Stimulated activated CD4-positive, alpha-beta T cell treated with anti-CD3 and anti-CD28 coated beads, Interleukin-2, amount 100 ng/mL, for 24 hours (primary cell): ENCODE measurements around the gene AGPAT1.
"Not testable (repeated sequence)": the region's sequence is repeated elsewhere in the genome, so short reads cannot be mapped to it uniquely, and the experiment has no call there.

Experiments used
- DNase-seq, 2 donors: peaks; one replicate each; pipeline ENCODE4 v3.0.0-alpha.2; 2020

Gene AGPAT1, protein sequence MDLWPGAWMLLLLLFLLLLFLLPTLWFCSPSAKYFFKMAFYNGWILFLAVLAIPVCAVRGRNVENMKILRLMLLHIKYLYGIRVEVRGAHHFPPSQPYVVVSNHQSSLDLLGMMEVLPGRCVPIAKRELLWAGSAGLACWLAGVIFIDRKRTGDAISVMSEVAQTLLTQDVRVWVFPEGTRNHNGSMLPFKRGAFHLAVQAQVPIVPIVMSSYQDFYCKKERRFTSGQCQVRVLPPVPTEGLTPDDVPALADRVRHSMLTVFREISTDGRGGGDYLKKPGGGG

GRCh38 chr6:32175711-32176475 is at the start of gene AGPAT1:
AGPAT1 (minus strand) TSS chr6:32176084; CDS start chr6:32171496, 4,588 bp downstream.
- peak; percentile 98 for DNase-seq

DNA sequence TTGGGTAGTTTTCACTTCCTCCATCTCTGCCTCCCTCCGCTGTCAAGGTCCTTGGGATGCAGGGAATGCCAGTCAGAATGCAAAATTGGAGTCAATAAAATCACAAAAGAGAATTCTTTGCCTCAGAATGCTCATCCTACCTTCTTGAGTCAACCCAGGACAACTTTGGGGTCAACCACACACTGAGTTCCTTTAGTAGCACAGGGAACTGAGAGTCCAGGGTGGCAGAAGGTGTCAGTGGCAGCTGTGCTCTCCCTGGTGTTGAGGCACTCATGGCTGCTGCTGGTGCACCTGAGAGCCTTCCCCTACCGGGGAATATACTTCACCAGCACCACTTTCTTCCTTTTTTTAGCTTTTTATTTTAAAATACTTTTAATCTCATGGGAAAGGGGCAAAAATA is 48.8 kb upstream of the AGPAT1 start:
- no peak for DNase-seq

- DNase-seq, result no peak
Observed at GRCh38 chr6:32223258-32224235, 47.7 kb upstream of the AGPAT1 start, which contains the start of gene NOTCH4. NOTCH4 (minus strand) TSS chr6:32224067; CDS start chr6:32223928, 139 bp downstream.

DNA sequence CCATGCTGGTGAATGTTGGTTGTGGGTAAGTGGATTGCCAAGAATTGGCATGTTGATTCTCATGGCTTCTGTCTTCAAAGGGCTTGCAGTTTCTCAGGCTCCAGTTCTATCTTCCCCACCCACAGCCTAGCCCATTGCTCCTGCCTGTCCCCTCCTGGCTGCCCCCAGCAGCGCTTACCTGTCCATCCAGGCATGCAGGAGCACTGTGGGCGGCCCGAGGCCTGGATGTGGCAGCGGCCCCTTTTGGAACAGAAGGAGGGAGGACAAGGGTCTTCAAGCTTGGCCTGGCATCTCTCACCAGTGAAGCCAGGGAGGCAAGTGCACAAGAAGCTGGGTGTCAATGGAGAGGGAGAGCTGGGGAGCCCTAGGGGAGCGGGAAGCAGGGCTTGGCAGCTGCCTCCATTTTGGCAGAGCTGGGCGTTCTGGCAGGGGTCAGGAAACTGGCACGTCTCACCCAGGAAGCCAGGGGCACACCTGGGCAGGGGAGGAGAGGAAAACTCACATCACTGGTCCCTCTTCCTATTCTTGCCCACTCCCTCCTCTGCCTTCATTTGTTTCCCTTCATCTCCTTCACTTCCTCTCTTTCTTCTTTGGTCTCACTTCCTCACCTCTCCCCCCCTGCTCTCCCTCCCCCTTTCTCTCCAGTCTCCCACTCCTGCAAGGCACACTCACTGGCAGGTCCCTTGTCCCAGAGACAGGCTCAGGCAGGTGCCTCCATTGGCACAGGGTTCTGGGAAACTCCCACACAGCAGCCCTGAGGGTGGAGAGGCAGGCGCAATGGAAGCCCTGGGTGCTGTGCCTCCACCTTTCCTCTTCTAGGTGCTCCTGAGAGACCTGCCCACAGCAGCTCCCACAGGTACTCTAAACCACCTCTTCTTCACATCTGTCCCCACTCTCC is 46.7 kb upstream of the AGPAT1 start:
- DNase-seq, result no peak

- no peak for DNase-seq
Observed at GRCh38 chr6:32220021-32220420, 44.1 kb upstream of the AGPAT1 start.

GRCh38 chr6:32218167-32218566 is 42.3 kb upstream of the AGPAT1 start:
- no peak for DNase-seq

DNA sequence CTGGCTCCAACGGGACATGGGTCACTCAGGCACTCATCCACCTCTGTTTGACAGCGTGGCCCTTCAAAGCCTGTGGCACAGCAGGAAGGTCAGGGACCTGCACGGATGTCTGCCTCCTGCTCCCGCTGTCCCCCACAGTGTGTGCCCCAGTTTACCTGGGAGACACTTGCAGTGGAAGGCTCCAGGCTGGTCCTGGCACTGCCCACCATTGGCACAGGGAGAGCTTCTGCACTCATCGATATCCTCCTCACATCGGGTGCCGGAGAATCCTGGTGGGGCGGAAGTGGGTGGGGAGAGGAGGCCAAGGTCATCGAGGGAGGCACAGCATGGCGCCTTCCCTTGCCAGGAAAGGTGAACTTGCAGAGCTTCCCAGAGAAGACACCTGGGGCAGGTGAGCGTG is 41.1 kb upstream of the AGPAT1 start:
- DNase-seq, result no peak

GRCh38 chr6:32216285-32216684 is 40.4 kb upstream of the AGPAT1 start:
- DNase-seq, result no peak

DNA sequence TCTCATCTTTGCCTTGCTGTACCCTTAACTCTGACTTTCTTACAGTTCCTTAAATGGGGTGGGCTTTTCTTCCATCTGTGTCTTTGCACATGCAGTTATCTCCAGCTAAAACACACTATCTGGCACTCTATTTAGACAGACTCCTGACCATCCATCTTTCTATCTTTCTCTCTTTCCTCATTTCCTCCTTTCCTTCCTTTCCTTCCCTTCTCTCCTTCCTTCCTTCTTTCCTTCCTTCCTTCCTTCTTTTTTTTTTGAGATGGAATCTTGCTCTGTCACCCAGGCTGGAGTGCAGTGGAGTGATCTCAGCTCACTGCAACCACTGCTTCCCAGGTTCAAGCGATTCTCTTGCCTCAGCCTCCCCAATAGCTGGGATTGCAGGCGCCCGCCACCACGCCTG is 39.7 kb upstream of the AGPAT1 start:
- DNase-seq, result no peak

DNA sequence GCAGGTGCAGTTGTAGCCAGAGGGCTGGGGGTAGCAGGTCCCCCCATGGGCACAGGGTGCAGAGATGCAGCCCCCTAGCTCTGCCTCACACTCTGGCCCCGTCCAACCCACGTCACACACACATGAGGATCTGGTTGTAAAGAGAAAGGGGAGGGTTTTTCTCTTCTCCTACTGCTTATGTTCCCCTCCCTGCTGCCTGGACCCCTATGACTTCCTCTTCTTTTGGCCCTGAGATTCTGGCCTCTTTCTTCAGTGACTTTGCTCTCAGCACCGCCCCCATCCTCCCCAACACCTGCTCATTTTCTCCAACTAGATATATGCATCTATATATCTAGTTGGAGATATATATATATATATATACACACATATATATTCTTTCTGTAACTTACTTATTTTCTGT is 38.2 kb upstream of the AGPAT1 start:
- DNase-seq, result no peak

DNA sequence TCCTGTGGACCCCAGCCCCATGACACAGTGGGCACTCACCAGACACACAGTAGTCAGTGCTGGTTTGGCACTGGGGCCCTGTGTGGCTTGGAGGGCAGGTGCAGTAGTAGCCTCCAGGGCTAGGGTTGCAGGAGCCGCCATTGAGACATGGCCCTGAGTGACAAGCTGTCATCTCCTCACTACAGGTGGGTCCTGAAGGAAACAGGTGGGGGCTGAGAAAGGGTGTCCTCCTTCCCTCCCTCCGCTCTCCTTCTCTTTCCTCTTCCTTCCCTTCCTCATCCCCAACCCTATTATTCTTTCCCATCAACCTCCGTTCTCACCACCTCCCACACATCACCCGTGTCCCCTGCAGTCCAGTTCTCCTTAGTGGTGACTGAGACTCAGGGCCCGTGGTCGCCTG is 37.8 kb upstream of the AGPAT1 start:
- DNase-seq, result no peak

GRCh38 chr6:32212076-32212760 is 36.3 kb upstream of the AGPAT1 start:
- no peak for DNase-seq

- DNase-seq, result not testable (repeated sequence)
Observed at GRCh38 chr6:32211432-32211831, 35.5 kb upstream of the AGPAT1 start.

DNA sequence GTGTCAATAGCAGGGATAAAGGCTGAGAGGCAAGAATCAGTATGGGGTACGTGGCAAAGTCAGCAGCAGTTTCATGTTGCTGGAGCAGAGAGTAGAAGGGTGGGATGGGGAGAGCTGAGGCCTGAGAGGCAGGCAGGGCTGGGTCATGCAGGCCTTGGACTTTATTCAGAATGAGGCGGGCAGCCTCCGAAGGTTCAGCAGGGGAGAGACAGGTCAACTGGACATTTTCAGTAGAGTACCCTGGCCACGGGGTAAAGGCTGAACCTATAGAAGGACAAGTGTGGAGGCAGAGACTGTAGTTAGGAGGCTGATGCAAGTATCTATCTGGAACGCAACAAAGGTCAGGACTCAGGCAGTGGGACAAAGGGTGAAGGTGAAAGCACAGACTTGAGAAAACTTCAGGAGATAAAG is 34.3 kb upstream of the AGPAT1 start:
- DNase-seq, result no peak

GRCh38 chr6:32208996-32209395 is 33.1 kb upstream of the AGPAT1 start:
- DNase-seq, result no peak

- no peak for DNase-seq
Observed at GRCh38 chr6:32204268-32204715, 28.4 kb upstream of the AGPAT1 start.

DNA sequence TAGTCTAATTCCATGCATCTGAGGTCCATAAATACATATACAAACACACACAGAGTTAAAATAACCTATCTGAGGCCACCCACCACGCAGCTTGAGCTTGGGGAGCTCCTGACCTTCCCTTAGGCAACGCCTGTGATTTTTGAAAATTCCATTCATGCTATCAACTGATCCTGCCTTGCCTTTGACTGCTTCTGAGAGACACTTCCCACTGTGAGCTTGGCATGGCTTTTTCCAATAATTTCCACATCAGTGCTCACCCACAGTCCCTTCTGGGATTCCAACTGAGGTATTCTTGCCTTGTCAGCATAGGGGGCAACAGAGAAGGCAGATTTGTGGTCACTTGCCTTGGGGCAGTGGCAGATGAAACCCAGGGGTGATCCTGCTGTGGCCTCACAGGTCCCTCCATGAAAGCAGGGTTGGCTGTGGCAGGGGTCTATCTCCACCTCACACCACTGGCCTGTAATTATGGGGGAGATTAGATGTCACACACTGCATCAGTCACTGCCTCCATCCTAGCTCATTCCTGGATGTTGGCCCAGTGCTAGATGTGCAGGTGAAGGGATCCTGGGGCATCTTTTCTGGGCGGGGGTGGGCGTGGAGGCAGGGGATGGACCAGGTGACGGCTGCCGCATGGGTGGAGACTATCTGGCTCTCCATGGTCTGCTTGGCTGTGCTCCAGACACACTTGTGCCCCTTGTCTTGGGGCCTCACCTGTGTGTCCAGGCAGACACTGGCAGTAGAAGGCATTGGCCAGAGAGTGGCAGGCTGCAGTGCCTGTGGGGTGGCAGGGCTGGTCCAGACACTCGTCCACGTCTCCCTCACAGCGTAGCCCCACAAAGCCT is 27.8 kb upstream of the AGPAT1 start:
- no peak for DNase-seq

- no peak for DNase-seq
Observed at GRCh38 chr6:32202186-32202585, 26.3 kb upstream of the AGPAT1 start.

GRCh38 chr6:32200711-32201475 is 25.0 kb upstream of the AGPAT1 start:
- no peak for DNase-seq

- DNase-seq, result no peak
Observed at GRCh38 chr6:32198866-32199265, 23.0 kb upstream of the AGPAT1 start.
